H9 (cell line): Measurements from ENCODE around the gene CTDSPL. TPM values are rescaled to one million over a fixed set of nuclear protein-coding genes. Genes with fewer than 3 reads are reported as not detected.
A peak's percentile ranks its signal among the peaks of the same experiment; 100 is the strongest.

Experiments used
- DNase-seq: peaks from one replicate; pipeline ENCODE4 v3.0.0-alpha.2; 2017
- H2AFZ ChIP-seq: one replicate; pipeline ENCODE4 v1.6.1; 2013; ENCODE audit warnings: mild to moderate bottlenecking, low read length, control low read depth, moderate library complexity
- H2AK5ac ChIP-seq: 2 replicates; pipeline ENCODE4 v1.6.1; 2013; ENCODE audit warnings: low read length, control low read depth, mixed read lengths; ENCODE audit not compliant: insufficient read length
- H2BK120ac ChIP-seq: one replicate; pipeline ENCODE4 v1.6.1; 2013; ENCODE audit warnings: low read depth, mild to moderate bottlenecking, low read length, control low read depth, inconsistent platforms; ENCODE audit not compliant: poor library complexity, severe bottlenecking
- H2BK12ac ChIP-seq: 2 replicates; pipeline ENCODE4 v1.6.1; 2013; ENCODE audit warnings: low read length, control low read depth, mixed read lengths, low read depth; ENCODE audit not compliant: insufficient read length
- H2BK15ac ChIP-seq: 2 replicates; pipeline ENCODE4 v1.6.1; 2013; ENCODE audit warnings: low read depth, low read length, control low read depth
- H2BK20ac ChIP-seq: one replicate; pipeline ENCODE4 v1.6.1; 2013; ENCODE audit warnings: low read depth, mild to moderate bottlenecking, low read length, control low read depth, inconsistent platforms; ENCODE audit not compliant: poor library complexity, severe bottlenecking
- H2BK5ac ChIP-seq: 2 replicates; pipeline ENCODE4 v1.6.1; 2013; ENCODE audit warnings: low read length, control low read depth, mixed read lengths; ENCODE audit not compliant: insufficient read length
- H3K14ac ChIP-seq: 2 replicates; pipeline ENCODE4 v1.6.1; 2013; ENCODE audit warnings: low read length, control low read depth; ENCODE audit not compliant: insufficient read depth
- H3K18ac ChIP-seq: 2 replicates; pipeline ENCODE4 v1.6.1; 2013; ENCODE audit warnings: low read depth, mild to moderate bottlenecking, mixed read lengths, low read length, control low read depth; ENCODE audit not compliant: insufficient read length
- H3K23ac ChIP-seq: 2 replicates; pipeline ENCODE4 v1.6.1; 2013; ENCODE audit warnings: low read length, control low read depth, mixed read lengths, low read depth; ENCODE audit not compliant: insufficient read length
- H3K23me2 ChIP-seq: 2 replicates; pipeline ENCODE4 v1.6.1; 2013; ENCODE audit warnings: low read depth, mild to moderate bottlenecking, mixed read lengths, low read length, control low read depth; ENCODE audit not compliant: insufficient read length, poor library complexity, severe bottlenecking
- H3K27ac ChIP-seq: 2 replicates; pipeline ENCODE4 v1.5.1; 2013; ENCODE audit warnings: low read length, control low read depth, mixed read lengths, low read depth; ENCODE audit not compliant: insufficient read length
- H3K27me3 ChIP-seq: 2 replicates; pipeline ENCODE4 v1.6.1; 2013; ENCODE audit warnings: low read length, control low read depth, inconsistent platforms; ENCODE audit not compliant: insufficient read depth
- H3K4ac ChIP-seq: 2 replicates; pipeline ENCODE4 v1.6.1; 2013; ENCODE audit warnings: low read depth, mild to moderate bottlenecking, control low read depth, inconsistent platforms, low read length, moderate library complexity
- H3K4me1 ChIP-seq: 2 replicates; pipeline ENCODE4 v1.6.1; 2013; ENCODE audit warnings: low read length, control low read depth, inconsistent platforms; ENCODE audit not compliant: insufficient read depth
- H3K4me2 ChIP-seq: 2 replicates; pipeline ENCODE4 v1.6.1; 2013; ENCODE audit warnings: low read length, control low read depth, mixed read lengths; ENCODE audit not compliant: insufficient read length, insufficient read depth
- H3K56ac ChIP-seq: 2 replicates; pipeline ENCODE4 v1.6.1; 2013; ENCODE audit warnings: low read depth, mild to moderate bottlenecking, mixed read lengths, low read length, control low read depth; ENCODE audit not compliant: insufficient read length
- H3K79me1 ChIP-seq: 2 replicates; pipeline ENCODE4 v1.6.1; 2013; ENCODE audit warnings: low read depth, mild to moderate bottlenecking, moderate library complexity, low read length, control low read depth, inconsistent platforms; ENCODE audit not compliant: insufficient read depth, poor library complexity, severe bottlenecking
- H3K79me2 ChIP-seq: 2 replicates; pipeline ENCODE4 v1.6.1; 2013; ENCODE audit warnings: low read length, control low read depth, inconsistent platforms; ENCODE audit not compliant: insufficient read depth
- H3K9ac ChIP-seq: 2 replicates; pipeline ENCODE4 v1.6.1; 2013; ENCODE audit warnings: low read length, control low read depth, mixed read lengths; ENCODE audit not compliant: insufficient read length; ENCODE audit errors: extremely low read depth
- H3K9me3 ChIP-seq: one replicate; pipeline ENCODE4 v1.6.1; 2013; ENCODE audit warnings: low read depth, low read length, inconsistent platforms; ENCODE audit not compliant: control insufficient read depth
- H3T11ph ChIP-seq: one replicate; pipeline ENCODE4 v1.6.1; 2013; ENCODE audit warnings: mild to moderate bottlenecking, low read length, control low read depth, inconsistent platforms
- H4K20me1 ChIP-seq: one replicate; pipeline ENCODE4 v1.6.1; 2013; ENCODE audit not compliant: control insufficient read depth, insufficient read length, insufficient read depth
- H4K5ac ChIP-seq: 2 replicates; pipeline ENCODE4 v1.6.1; 2013; ENCODE audit warnings: low read depth, mild to moderate bottlenecking, mixed read lengths, low read length, control low read depth; ENCODE audit not compliant: insufficient read length
- H4K8ac ChIP-seq: replicated peaks from 2 replicates; pipeline ENCODE4 v1.6.1; 2013; ENCODE audit warnings: low read length, control low read depth, mixed read lengths, low read depth; ENCODE audit not compliant: insufficient read length
- H4K91ac ChIP-seq: 2 replicates; pipeline ENCODE4 v1.6.1; 2013; ENCODE audit warnings: low read depth, mild to moderate bottlenecking, moderate library complexity, mixed read lengths, low read length, control low read depth; ENCODE audit not compliant: insufficient read length
- H3K27ac Mint-ChIP-seq, 3 experiments: 2 replicates in 2 of 3; 3 replicates in 1 of 3; pipeline ENCODE4 v1.8.0; 2020 to 2021; ENCODE audit warnings: mixed read lengths in 3 of 3, mild to moderate bottlenecking in 1 of 3, moderate library complexity in 1 of 3
- H3K27me3 Mint-ChIP-seq: 2 replicates; pipeline ENCODE4 v1.8.0; 2021; ENCODE audit warnings: low read depth, mild to moderate bottlenecking, moderate library complexity, mixed read lengths
- H3K36me3 Mint-ChIP-seq, 3 experiments: 2 replicates in 2 of 3; 3 replicates in 1 of 3; pipeline ENCODE4 v1.8.0; 2020 to 2021; ENCODE audit warnings: low read depth in 3 of 3, mixed read lengths in 3 of 3; ENCODE audit not compliant: insufficient read depth in 1 of 3
- H3K4me1 Mint-ChIP-seq, 2 experiments: 2 replicates each; pipeline ENCODE4 v1.8.0; 2020; ENCODE audit warnings: mixed read lengths in 2 of 2
- H3K4me3 Mint-ChIP-seq, 2 experiments: 2 replicates in 1 of 2; 3 replicates in 1 of 2; pipeline ENCODE4 v1.8.0; 2020 to 2021; ENCODE audit warnings: mild to moderate bottlenecking in 2 of 2, mixed read lengths in 2 of 2, moderate library complexity in 1 of 2
- H3K9me3 Mint-ChIP-seq, 2 experiments: 2 replicates in 1 of 2; 3 replicates in 1 of 2; pipeline ENCODE4 v1.8.0; 2020; ENCODE audit warnings: mild to moderate bottlenecking in 2 of 2, mixed read lengths in 2 of 2, moderate library complexity in 1 of 2
- WGBS: extraction: QIAGEN DNeasy Blood & Tissue Kit; methylation state at CpG from one replicate; pipeline ENCODE4 v1.1.7; 2013; ENCODE audit warnings: missing lambda C conversion rate, low lambda C conversion rate, mixed read lengths; ENCODE audit not compliant: insufficient read length; ENCODE audit errors: extremely low coverage; 5-methylcytosine and 5-hydroxymethylcytosine counted together
- total RNA-seq: library from RNA; stranded (reverse); gene quantifications from 2 replicates; pipeline ENCODE4 v1.2.1, GENCODE V29; 2021
- TF ChIP-seq, protein P1 (sequence below): fragments of 200-600 bp; sonication (generic); conservative IDR thresholded peaks from 3 replicates; pipeline ENCODE4 v1.8.0; 2021; ENCODE audit warnings: antibody characterized with exemption, mild to moderate bottlenecking

Gene CTDSPL
- total RNA-seq, 1 experiment from 2014 or later, result 20.8 TPM

- Histone ChIP-seq H3K18ac (no peak overlapping the region), H3T11ph (no peak overlapping the region), H4K91ac (no peak overlapping the region), H3K23ac (no peak overlapping the region), H2BK12ac (no peak overlapping the region), H2BK120ac (no peak overlapping the region), H3K4ac (no peak overlapping the region), H3K4me2 (no peak overlapping the region), H3K79me1 (no peaks in the 10 kb centered on the region), H3K27me3 (no peaks in the 10 kb centered on the region), H2AK5ac (no peak overlapping the region), H4K5ac (no peak overlapping the region), H3K9ac (no peak overlapping the region), H3K27ac (no peak overlapping the region), H3K79me2 (no peaks in the 10 kb centered on the region), H3K23me2 (no peaks in the 10 kb centered on the region), H2BK5ac (no peak overlapping the region), H3K4me1 (0 out of 2 replicates have a peak, but pooled peaks cover 3% of the 10 kb centered on the region), H4K8ac (no peak overlapping the region), H3K9me3 (no peaks in the 10 kb centered on the region), H2AFZ (no peak overlapping the region), H4K20me1 (no peaks in the 10 kb centered on the region), H3K14ac (no peak overlapping the region), H2BK15ac (no peak overlapping the region), H2BK20ac (no peak overlapping the region), H3K56ac (no peak overlapping the region)
- no peak overlapping the region for H3K4me3 Mint-ChIP-seq
- peaks cover 3 to 8% of the 10 kb centered on the region in 2 experiments for H3K4me1 Mint-ChIP-seq
- H3K36me3 Mint-ChIP-seq, result no peaks in the 10 kb centered on the region
- no CpG with 5 or more reads among the region's 3 CpGs for WGBS
- TF ChIP-seq, protein P1, sequence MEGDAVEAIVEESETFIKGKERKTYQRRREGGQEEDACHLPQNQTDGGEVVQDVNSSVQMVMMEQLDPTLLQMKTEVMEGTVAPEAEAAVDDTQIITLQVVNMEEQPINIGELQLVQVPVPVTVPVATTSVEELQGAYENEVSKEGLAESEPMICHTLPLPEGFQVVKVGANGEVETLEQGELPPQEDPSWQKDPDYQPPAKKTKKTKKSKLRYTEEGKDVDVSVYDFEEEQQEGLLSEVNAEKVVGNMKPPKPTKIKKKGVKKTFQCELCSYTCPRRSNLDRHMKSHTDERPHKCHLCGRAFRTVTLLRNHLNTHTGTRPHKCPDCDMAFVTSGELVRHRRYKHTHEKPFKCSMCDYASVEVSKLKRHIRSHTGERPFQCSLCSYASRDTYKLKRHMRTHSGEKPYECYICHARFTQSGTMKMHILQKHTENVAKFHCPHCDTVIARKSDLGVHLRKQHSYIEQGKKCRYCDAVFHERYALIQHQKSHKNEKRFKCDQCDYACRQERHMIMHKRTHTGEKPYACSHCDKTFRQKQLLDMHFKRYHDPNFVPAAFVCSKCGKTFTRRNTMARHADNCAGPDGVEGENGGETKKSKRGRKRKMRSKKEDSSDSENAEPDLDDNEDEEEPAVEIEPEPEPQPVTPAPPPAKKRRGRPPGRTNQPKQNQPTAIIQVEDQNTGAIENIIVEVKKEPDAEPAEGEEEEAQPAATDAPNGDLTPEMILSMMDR, result no peak
- H3K27me3 Mint-ChIP-seq, result no peaks in the 10 kb centered on the region
- H3K9me3 Mint-ChIP-seq, result no peaks in the 10 kb centered on the region
- DNase-seq, result no peak
- peak overlapping the region in 1 of 3 experiments; percentile 40; a peak in 1 of 7 replicates for H3K27ac Mint-ChIP-seq
These were observed 29.5 kb downstream of the CTDSPL start for GRCh38 chr3:37891227-37891626.
